GM12864 (cell line): ENCODE data around the gene PCBP2.

Experiments used
- DNase-seq: peaks from one replicate; pipeline ENCODE4 v3.0.0-alpha.2; 2011; ENCODE audit warnings: low read depth
- H3K4me3 ChIP-seq: 2 replicates; pipeline ENCODE4 v1.5.1; 2011; ENCODE audit warnings: mild to moderate bottlenecking, low read depth, low read length, control low read depth
- CTCF ChIP-seq: IDR thresholded peaks from 2 replicates; pipeline ENCODE4 v1.5.1; 2011; ENCODE audit warnings: low read depth, mild to moderate bottlenecking, moderate library complexity, low read length, control low read depth, inconsistent platforms; ENCODE audit errors: missing control alignments

The PCBP2 gene

GRCh38 chr12:53498235-53498630, 46.3 kb downstream of the PCBP2 start:
- no peak for TF ChIP-seq CTCF
- H3K4me3 ChIP-seq = no peak overlapping the region
- no peak for DNase-seq

GRCh38 chr12:53499266-53500141, 47.6 kb downstream of the PCBP2 start, which contains the start of gene MAP3K12:
Gene MAP3K12, minus strand, starts transcription at chr12:53499458. Its CDS starts 12,067 bp downstream, at chr12:53487391.
- TF ChIP-seq CTCF = peak; percentile 14
- no peak for DNase-seq
- peak within 1 kb of the TSS; percentile 83 for H3K4me3 ChIP-seq

GRCh38 chr12:53500142-53500775, 48.4 kb downstream of the PCBP2 start:
- TF ChIP-seq CTCF = no peak
- peak overlapping the region; percentile 83 for H3K4me3 ChIP-seq
- DNase-seq = no peak

GRCh38 chr12:53500776-53501614, 49.1 kb downstream of the PCBP2 start, which contains the start of gene TARBP2:
Gene TARBP2, plus strand, starts transcription at chr12:53501283. Its CDS starts 126 bp downstream, at chr12:53501409.
- H3K4me3 ChIP-seq = peak within 1 kb of the TSS; percentile 83
- DNase-seq = peak; percentile 99
- no peak for TF ChIP-seq CTCF

- DNase-seq = no peak
- H3K4me3 ChIP-seq = peak overlapping the region; percentile 83
- no peak for TF ChIP-seq CTCF
Measured at GRCh38 chr12:53501615-53502181, 49.8 kb downstream of the PCBP2 start.

- DNase-seq = no peak
- peak overlapping the region; percentile 83 for H3K4me3 ChIP-seq
Measured at GRCh38 chr12:53502331-53502730, 50.4 kb downstream of the PCBP2 start.

More at GRCh38 chr12:53502331-53502730, 50.4 kb downstream of the PCBP2 start:
- no peak for TF ChIP-seq CTCF
